GM10248 (cell line): Measurements from ENCODE around the gene METRN.
A peak's percentile ranks its signal among the peaks of the same experiment; 100 is the strongest.

ENCODE experiments used
- CTCF ChIA-PET: fragments of 300-600 bp; sonication (Branson Sonifier 250); formaldehyde crosslinking; extraction: SDS; loops from one replicate; lab custom pipeline; 2021; ENCODE audit warnings: antibody characterized with exemption; lab: Yijun Ruan, JAX
- POLR2A ChIA-PET: fragments of 350-650 bp; sonication (Branson Sonifier 250); formaldehyde crosslinking; extraction: SDS; loops from one replicate; lab custom pipeline; 2020; ENCODE audit warnings: antibody characterized with exemption; lab: Yijun Ruan, JAX
- DNase-seq: peaks from one replicate; pipeline ENCODE4 v3.0.0; 2012; ENCODE audit errors: extremely low spot score
- TF ChIP-seq, protein P1 (sequence below): IDR thresholded peaks from 2 replicates; pipeline ENCODE4 v1.5.1; 2012; ENCODE audit warnings: mild to moderate bottlenecking, low read depth; ENCODE audit errors: extremely low read depth, missing control alignments, control extremely low read depth

The METRN gene

DNA sequence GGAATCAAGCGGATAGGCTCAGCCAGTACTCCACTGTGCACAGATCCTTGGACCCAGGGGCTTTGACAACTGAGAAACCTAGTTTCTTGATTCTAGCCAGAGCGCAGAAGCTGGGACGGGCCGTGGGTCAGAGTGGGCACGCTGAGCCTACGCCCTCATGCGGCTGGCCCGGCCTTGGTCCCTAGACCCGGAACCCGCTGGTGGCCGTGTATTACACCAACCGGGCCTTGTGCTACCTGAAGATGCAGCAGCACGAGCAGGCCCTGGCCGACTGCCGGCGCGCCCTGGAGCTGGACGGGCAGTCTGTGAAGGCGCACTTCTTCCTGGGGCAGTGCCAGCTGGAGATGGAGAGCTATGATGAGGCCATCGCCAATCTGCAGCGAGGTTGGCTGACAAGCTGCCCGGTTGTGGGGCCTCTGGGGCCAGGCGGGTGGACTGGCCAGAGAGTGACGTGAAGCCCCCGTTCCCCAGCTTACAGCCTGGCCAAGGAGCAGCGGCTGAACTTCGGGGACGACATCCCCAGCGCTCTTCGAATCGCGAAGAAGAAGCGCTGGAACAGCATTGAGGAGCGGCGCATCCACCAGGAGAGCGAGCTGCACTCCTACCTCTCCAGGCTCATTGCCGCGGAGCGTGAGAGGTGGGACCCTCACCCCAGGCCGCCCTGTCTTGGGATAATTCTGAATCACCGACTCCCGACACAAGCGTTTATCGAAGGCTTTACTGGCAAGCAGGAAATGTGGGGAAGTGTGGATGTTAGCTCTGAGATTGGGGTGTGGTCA, 33.8 kb upstream of the METRN start:
- TF ChIP-seq, protein P1, sequence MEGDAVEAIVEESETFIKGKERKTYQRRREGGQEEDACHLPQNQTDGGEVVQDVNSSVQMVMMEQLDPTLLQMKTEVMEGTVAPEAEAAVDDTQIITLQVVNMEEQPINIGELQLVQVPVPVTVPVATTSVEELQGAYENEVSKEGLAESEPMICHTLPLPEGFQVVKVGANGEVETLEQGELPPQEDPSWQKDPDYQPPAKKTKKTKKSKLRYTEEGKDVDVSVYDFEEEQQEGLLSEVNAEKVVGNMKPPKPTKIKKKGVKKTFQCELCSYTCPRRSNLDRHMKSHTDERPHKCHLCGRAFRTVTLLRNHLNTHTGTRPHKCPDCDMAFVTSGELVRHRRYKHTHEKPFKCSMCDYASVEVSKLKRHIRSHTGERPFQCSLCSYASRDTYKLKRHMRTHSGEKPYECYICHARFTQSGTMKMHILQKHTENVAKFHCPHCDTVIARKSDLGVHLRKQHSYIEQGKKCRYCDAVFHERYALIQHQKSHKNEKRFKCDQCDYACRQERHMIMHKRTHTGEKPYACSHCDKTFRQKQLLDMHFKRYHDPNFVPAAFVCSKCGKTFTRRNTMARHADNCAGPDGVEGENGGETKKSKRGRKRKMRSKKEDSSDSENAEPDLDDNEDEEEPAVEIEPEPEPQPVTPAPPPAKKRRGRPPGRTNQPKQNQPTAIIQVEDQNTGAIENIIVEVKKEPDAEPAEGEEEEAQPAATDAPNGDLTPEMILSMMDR: peak; percentile 32
- CTCF ChIA-PET: interaction anchor here (0.7 to 4.6 kb wide), 8 partner anchors 13 to 105 kb away, joined by 3 to 28 read pairs (median 4); partner anchors contain the start of genes RHOT2 and WDR90
- DNase-seq: no peak
- POLR2A ChIA-PET: interaction anchor here (0.7 to 1.2 kb wide), 3 partner anchors 14 to 1474 kb away, joined by 3 to 7 read pairs (median 4); partner anchors contain the start of genes RHOT2 and TRAF7

DNA sequence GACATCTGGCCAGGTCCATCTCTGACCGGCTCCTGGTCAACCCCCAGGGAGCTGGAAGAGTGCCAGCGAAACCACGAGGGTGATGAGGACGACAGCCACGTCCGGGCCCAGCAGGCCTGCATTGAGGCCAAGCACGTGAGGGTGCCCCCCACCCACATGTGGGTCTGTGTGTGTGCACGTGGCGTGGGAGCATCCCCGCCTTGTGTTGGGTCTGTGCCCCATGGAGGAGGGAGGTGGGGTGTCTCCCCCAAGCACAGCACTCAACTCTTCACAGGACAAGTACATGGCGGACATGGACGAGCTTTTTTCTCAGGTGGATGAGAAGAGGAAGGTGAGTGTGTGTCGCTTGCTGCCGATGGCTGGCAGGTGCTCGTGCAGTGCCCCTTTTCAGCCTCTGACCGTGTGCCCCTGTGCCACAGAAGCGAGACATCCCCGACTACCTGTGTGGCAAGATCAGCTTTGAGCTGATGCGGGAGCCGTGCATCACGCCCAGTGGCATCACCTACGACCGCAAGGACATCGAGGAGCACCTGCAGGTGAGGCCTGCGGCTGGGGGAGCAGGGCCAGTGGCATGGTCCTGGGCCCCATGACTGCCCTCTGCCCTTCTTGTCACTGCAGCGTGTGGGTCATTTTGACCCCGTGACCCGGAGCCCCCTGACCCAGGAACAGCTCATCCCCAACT, 33.0 kb upstream of the METRN start:
- ChIA-PET CTCF (interaction anchor here (0.7 to 4.6 kb wide), 5 partner anchors 14 to 104 kb away, joined by 3 to 28 read pairs (median 5); partner anchors contain the start of gene RHOT2), POLR2A (no interaction called here)
- TF ChIP-seq, protein P1: no peak
- no peak for DNase-seq

DNA sequence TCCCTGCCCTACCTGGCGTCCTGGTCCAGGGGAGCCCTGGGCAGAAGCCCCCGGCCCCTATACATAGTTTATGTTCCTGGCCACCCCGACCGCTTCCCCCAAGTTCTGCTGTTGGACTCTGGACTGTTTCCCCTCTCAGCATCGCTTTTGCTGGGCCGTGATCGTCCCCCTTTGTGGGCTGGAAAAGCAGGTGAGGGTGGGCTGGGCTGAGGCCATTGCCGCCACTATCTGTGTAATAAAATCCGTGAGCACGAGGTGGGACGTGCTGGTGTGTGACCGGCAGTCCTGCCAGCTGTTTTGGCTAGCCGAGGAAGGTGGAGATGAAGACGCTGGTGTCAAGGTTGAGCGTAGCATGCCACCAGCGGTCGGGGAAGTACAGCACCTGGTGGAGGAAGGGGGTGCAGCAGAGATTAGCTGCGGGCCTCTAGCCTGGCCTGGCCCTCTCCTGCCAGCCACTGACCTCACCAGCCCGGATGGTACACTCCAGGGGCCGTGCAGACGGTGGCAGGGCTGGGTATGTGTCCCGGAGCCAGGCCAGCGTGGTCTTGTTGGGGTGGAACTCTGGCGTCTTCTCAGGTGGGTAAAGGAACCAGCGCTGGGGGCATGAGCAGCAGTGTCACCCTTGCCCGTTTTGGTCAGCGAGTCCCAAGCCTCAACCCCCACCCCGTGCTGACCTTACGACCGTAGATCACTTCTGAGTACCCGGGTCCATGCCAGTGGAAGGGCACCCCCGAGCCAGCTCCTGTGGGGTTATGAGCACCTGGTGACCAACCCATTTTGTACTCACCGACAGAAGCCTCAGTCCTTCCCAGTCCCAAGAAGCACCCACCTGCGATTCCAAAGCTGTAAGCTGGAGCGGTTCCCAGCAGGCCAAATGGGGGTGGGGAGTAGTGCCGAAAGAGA, 32.2 kb upstream of the METRN start:
- CTCF ChIA-PET: interaction anchor here (3.2 kb wide), 1 partner anchor 23 kb away, joined by 12 read pairs; no protein-coding TSS in a partner anchor
- TF ChIP-seq, protein P1: no peak
- DNase-seq: no peak
- POLR2A ChIA-PET: no interaction called here

DNA sequence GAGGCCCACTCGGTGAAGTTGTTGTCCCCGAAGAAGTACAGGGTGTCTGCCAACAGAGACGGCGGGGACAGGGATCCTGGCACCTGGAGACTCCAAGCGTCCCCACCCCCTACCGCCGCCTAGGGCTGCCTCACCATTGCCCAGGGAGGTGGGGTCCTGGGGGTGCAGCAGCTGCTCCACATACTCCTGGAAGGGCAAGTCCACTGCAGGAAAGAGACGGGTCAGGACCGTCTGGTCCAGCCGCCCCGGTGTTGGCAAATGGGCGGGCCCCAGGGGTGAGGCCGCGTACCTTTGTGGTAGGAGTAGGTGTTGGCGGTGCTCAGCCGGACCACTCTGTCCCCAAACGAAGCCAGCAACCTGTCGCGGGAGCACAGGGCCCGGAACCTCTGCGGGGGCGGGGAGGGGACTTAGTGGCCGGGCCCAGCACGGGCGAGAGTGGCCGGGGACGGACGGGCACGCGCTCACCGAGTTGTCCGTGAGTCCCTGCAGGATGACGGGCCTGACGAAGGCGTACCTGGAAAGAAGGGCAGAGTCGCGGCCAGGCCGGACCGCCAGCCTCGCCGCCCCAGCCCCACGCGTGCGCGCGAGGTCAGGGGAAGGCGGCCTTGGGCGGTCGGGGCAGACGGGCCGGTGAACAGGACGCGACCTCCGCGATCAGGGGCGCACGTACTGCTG, 31.4 kb upstream of the METRN start:
- TF ChIP-seq, protein P1: no peak
- DNase-seq: no peak
- ChIA-PET POLR2A (interaction anchor here (0.9 kb wide), 1 partner anchor 36 kb away, joined by 3 read pairs; no protein-coding TSS in a partner anchor), CTCF (interaction anchor here (1.2 kb wide), 1 partner anchor 12 kb away, joined by 3 read pairs; no protein-coding TSS in a partner anchor)

DNA sequence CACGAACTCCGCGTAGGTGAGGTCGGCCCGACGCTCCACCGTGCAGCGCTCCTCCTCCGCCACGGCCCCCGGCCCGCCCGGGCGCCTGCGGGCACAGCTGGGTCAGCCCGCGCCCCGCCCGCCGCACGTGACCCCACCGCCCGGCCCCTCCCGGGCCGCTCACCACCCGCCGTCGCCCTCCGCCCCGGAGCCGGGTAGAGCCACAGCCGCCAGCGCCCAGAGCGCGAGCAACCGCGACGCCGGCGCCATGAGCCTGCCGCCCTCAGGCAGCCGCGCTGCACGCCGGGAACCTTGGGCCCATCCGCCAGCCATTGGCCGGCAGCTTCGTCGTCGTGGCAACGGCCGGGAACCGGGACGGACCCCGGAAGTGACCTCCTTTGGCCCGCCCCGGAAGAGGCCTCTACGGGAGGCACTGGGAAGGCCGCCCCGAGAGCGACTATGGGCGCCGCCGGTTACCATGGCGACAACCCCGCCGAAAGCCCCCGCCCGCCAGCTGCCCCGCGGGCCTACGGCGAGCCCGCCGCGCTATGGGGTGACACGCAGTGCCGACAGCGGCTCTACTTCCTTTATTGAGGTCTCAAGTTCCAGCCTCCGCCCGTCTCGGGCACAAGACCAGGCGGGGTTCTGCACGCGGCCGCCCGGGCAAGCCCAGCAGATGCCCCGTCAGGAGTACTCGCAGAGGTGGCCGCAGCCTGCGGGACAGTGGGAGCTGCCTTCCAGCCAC, 30.7 kb upstream of the METRN start, which contains the start of gene JMJD8:
TSS of gene JMJD8 (minus strand) at position 264 of the 724 bp plus-strand sequence. CDS start at position 249, 15 bp downstream.
- peak; percentile 97 for DNase-seq
- TF ChIP-seq, protein P1: no peak
- ChIA-PET CTCF (interaction anchor here (1.2 kb wide), 2 partner anchors 9 to 12 kb away, joined by 3 to 4 read pairs; partner anchors contain the start of gene RHBDL1), POLR2A (interaction anchor here (0.9 kb wide), 1 partner anchor 36 kb away, joined by 3 read pairs; no protein-coding TSS in a partner anchor)
